ENCODE data around the gene FNBP1. TPM values are rescaled to one million over a fixed set of nuclear protein-coding genes. Genes with fewer than 3 reads are reported as not detected.

Gene FNBP1
- total RNA-seq, 2 experiments from 2014 or later, result 153 to 167 TPM

GRCh38 chr9:129840034-129840433, 203.0 kb downstream of the FNBP1 start:
- Mint-ChIP-seq H3K27ac (peak overlapping the region; percentile 79), H3K36me3 (peaks cover 34% of the 10 kb centered on the region), H3K27me3 (no peaks in the 10 kb centered on the region), H3K9me3 (ENCODE audit: low read depth) (no peaks in the 10 kb centered on the region), H3K4me3 (peak overlapping the region; percentile 59), H3K4me1 (peaks cover 64% of the 10 kb centered on the region)
- ATAC-seq, result no peak
- CTCF ChIA-PET, result interaction anchor here (1.0 kb wide), 1 partner anchor 20 kb away, joined by 3 read pairs; no protein-coding TSS in a partner anchor
- no peak for DNase-seq

GRCh38 chr9:129839324-129840023, 203.5 kb downstream of the FNBP1 start:
- Mint-ChIP-seq H3K4me3 (peak overlapping the region; percentile 59), H3K27me3 (no peaks in the 10 kb centered on the region), H3K9me3 (ENCODE audit: low read depth) (no peaks in the 10 kb centered on the region), H3K4me1 (peaks cover 62% of the 10 kb centered on the region), H3K36me3 (peaks cover 35% of the 10 kb centered on the region), H3K27ac (peak overlapping the region; percentile 79)
- CTCF ChIA-PET, result interaction anchor here (0.8 to 1.3 kb wide), 5 partner anchors 15 to 207 kb away, joined by 3 to 8 read pairs (median 4); partner anchors contain the start of gene TOR1A
- DNase-seq, result no peak
- ATAC-seq, result no peak

GRCh38 chr9:129838707-129839259, 204.2 kb downstream of the FNBP1 start:
- CTCF ChIA-PET, result interaction anchor here (0.8 to 1.3 kb wide), 8 partner anchors 10 to 207 kb away, joined by 3 to 8 read pairs (median 4); partner anchors contain the start of gene TOR1A
- Mint-ChIP-seq H3K4me1 (peaks cover 65% of the 10 kb centered on the region), H3K27me3 (no peaks in the 10 kb centered on the region), H3K36me3 (peaks cover 40% of the 10 kb centered on the region), H3K27ac (peak overlapping the region; percentile 79), H3K9me3 (ENCODE audit: low read depth) (no peaks in the 10 kb centered on the region), H3K4me3 (peak overlapping the region; percentile 59)
- DNase-seq, result peak; percentile 64
- ATAC-seq, result peak; percentile 7

Small RNA genes within 50 kb of the gene (microRNA-seq; reads per million reads assigned to microRNA genes)
- gene MIR6855, result 2.6 reads per million

Other genes starting within 250 kb of the FNBP1 start
- 10 to 100 TPM; 30.1 to 31.5 TPM for gene TOR1B, start 240.0 kb downstream of the FNBP1 start, total RNA-seq
- gene TOR1A, start 219.1 kb downstream of the FNBP1 start, total RNA-seq, result 10 to 100 TPM; 56.1 to 69.6 TPM
- gene C9orf78, start 207.9 kb downstream of the FNBP1 start, total RNA-seq, result 10 to 100 TPM; 77.7 to 90.2 TPM
- gene USP20, start 207.7 kb downstream of the FNBP1 start, total RNA-seq, result 100 to 1,000 TPM; 114 to 155 TPM
- 10 to 100 TPM; 24.6 to 25.6 TPM for gene GPR107, start 10.7 kb upstream of the FNBP1 start, total RNA-seq
- gene NCS1, start 129.2 kb upstream of the FNBP1 start, total RNA-seq, result 10 to 100 TPM in 1 of 2 experiments, 1 to 10 TPM in 1; 4.0 to 16.9 TPM
- gene HMCN2, start 222.6 kb upstream of the FNBP1 start, total RNA-seq, result not detected